ENCODE measurements around the gene STRBP. TPM values are rescaled to one million over a fixed set of nuclear protein-coding genes. Genes with fewer than 3 reads are reported as not detected.

STRBP gene
- total RNA-seq, 1 experiment from 2014 or later, result 96.3 TPM

GRCh38 chr9:123232332-123232731, 36.1 kb downstream of the STRBP start:
- TF ChIP-seq ZNF121 (CRISPR knock-in tag; IDR thresholded peaks at IDR 0.05) (no peak), IRF2 (CRISPR knock-in tag; IDR thresholded peaks at IDR 0.05; ENCODE audit: borderline replicate concordance, low read depth) (no peak), NR3C1 (CRISPR knock-in tag; conservative IDR thresholded peaks at IDR 0.05; ENCODE audit: low read depth) (no peak), ZNF138 (CRISPR knock-in tag; conservative IDR thresholded peaks at IDR 0.05) (no peak), FOXP1 (CRISPR knock-in tag; IDR thresholded peaks at IDR 0.05; ENCODE audit: borderline replicate concordance) (no peak), ATF1 (CRISPR knock-in tag; IDR thresholded peaks at IDR 0.05) (no peak), JUN (CRISPR knock-in tag; IDR thresholded peaks at IDR 0.05) (no peak), PRRX2 (CRISPR knock-in tag; IDR thresholded peaks at IDR 0.05) (no peak), TEAD4 (CRISPR knock-in tag; IDR thresholded peaks at IDR 0.05) (no peak), ATF3 (CRISPR knock-in tag; conservative IDR thresholded peaks at IDR 0.05) (no peak), ELF4 (CRISPR knock-in tag; IDR thresholded peaks at IDR 0.05; ENCODE audit: low read depth) (no peak), ZNF416 (CRISPR knock-in tag; IDR thresholded peaks at IDR 0.05) (no peak), CREB1 (CRISPR knock-in tag; IDR thresholded peaks at IDR 0.05) (no peak), NR1H2 (CRISPR knock-in tag; IDR thresholded peaks at IDR 0.05) (no peak), SMAD3 (CRISPR knock-in tag; IDR thresholded peaks at IDR 0.05; ENCODE audit: borderline replicate concordance) (no peak), FOXJ3 (CRISPR knock-in tag; IDR thresholded peaks at IDR 0.05; ENCODE audit: borderline replicate concordance) (no peak), ZSCAN18 (CRISPR knock-in tag; IDR thresholded peaks at IDR 0.05) (no peak), ARID4B (CRISPR knock-in tag; IDR thresholded peaks at IDR 0.05; ENCODE audit: borderline replicate concordance) (no peak)
- TF ChIP-seq, protein P1, sequence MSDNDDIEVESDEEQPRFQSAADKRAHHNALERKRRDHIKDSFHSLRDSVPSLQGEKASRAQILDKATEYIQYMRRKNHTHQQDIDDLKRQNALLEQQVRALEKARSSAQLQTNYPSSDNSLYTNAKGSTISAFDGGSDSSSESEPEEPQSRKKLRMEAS (CRISPR knock-in tag; IDR thresholded peaks at IDR 0.05), result no peak
- TF ChIP-seq, protein P2, sequence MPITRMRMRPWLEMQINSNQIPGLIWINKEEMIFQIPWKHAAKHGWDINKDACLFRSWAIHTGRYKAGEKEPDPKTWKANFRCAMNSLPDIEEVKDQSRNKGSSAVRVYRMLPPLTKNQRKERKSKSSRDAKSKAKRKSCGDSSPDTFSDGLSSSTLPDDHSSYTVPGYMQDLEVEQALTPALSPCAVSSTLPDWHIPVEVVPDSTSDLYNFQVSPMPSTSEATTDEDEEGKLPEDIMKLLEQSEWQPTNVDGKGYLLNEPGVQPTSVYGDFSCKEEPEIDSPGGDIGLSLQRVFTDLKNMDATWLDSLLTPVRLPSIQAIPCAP (CRISPR knock-in tag; IDR thresholded peaks at IDR 0.05), result no peak
- Mint-ChIP-seq H3K27me3 (ENCODE audit: low read depth) (no peaks in the 10 kb centered on the region), H3K4me3 (no peak overlapping the region), H3K4me1 (peaks cover 19% of the 10 kb centered on the region), H3K36me3 (no peaks in the 10 kb centered on the region), H3K9me3 (no peaks in the 10 kb centered on the region), H3K27ac (peak overlapping the region; percentile 47)
- ChIA-PET POLR2A (no interaction called here), CTCF (interaction anchor here (0.9 to 1.3 kb wide), 2 partner anchors 11 to 118 kb away, joined by 3 to 5 read pairs; no protein-coding TSS in a partner anchor)
- DNase-seq (ENCODE audit: low spot score) (no peak), ATAC-seq (peak; percentile 78)

- H3K36me3 Mint-ChIP-seq, result no peaks in the 10 kb centered on the region
- no peak for TF ChIP-seq CBFB (CRISPR knock-in tag; IDR thresholded peaks at IDR 0.05; ENCODE audit: low read depth)
- no peak for TF ChIP-seq ETV6 (CRISPR knock-in tag; IDR thresholded peaks at IDR 0.05)
- TF ChIP-seq ZNF263 (CRISPR knock-in tag; IDR thresholded peaks at IDR 0.05; ENCODE audit: low read depth), result no peak
- H3K27me3 Mint-ChIP-seq (ENCODE audit: low read depth), result no peaks in the 10 kb centered on the region
- peak overlapping the region; percentile 58 for H3K27ac Mint-ChIP-seq
- no peak overlapping the region for H3K4me3 Mint-ChIP-seq
- DNase-seq (ENCODE audit: low spot score), result no peak
- CTCF ChIA-PET, result interaction anchor here (1.3 kb wide), 1 partner anchor 12 kb away, joined by 3 read pairs; no protein-coding TSS in a partner anchor
- peaks cover 22% of the 10 kb centered on the region for H3K4me1 Mint-ChIP-seq
- no peak for ATAC-seq
- no peaks in the 10 kb centered on the region for H3K9me3 Mint-ChIP-seq
- POLR2A ChIA-PET, result no interaction called here
These were observed 37.0 kb downstream of the STRBP start for GRCh38 chr9:123231421-123231820.
